Loucy (cell line): ENCODE measurements around the gene PXMP4.

Experiments used
- H2AFZ ChIP-seq: fragments of 200-600 bp; sonication (generic); 2 replicates; pipeline ENCODE4 v1.6.0; 2016; ENCODE audit warnings: antibody characterized with exemption, mild to moderate bottlenecking, low read length, moderate library complexity
- H3F3A ChIP-seq: fragments of 200-600 bp; 2 replicates; pipeline ENCODE4 v1.6.0; 2016; ENCODE audit warnings: antibody characterized with exemption, low read depth, mild to moderate bottlenecking
- H3K27me3 ChIP-seq: fragments of 200-600 bp; sonication (generic); 2 replicates; pipeline ENCODE4 v1.6.1; 2014; ENCODE audit warnings: low read length, mild to moderate bottlenecking; ENCODE audit not compliant: insufficient read depth, poor library complexity, severe bottlenecking
- H3K36me3 ChIP-seq: fragments of 200-600 bp; sonication (generic); 2 replicates; pipeline ENCODE4 v1.6.1; 2016; ENCODE audit warnings: low read length; ENCODE audit not compliant: insufficient read depth
- H3K4me1 ChIP-seq: fragments of 200-600 bp; sonication (generic); 2 replicates; pipeline ENCODE4 v1.5.1; 2014; ENCODE audit warnings: low read length, mild to moderate bottlenecking; ENCODE audit not compliant: insufficient read depth, poor library complexity, severe bottlenecking
- H3K4me2 ChIP-seq: fragments of 200-600 bp; sonication (generic); 2 replicates; pipeline ENCODE4 v1.6.0; 2014; ENCODE audit warnings: antibody characterized with exemption, low read length, low read depth, mild to moderate bottlenecking; ENCODE audit not compliant: poor library complexity, severe bottlenecking
- H3K4me3 ChIP-seq: fragments of 200-600 bp; sonication (generic); 2 replicates; pipeline ENCODE4 v1.5.1; 2014; ENCODE audit warnings: low read length, mild to moderate bottlenecking, mixed read lengths; ENCODE audit not compliant: poor library complexity, severe bottlenecking
- H3K79me2 ChIP-seq: fragments of 200-600 bp; sonication (generic); 2 replicates; pipeline ENCODE4 v1.6.1; 2014; ENCODE audit warnings: low read length; ENCODE audit not compliant: insufficient read depth
- H3K9ac ChIP-seq: fragments of 200-600 bp; sonication (generic); 2 replicates; pipeline ENCODE4 v1.6.0; 2014; ENCODE audit warnings: mild to moderate bottlenecking, low read depth, low read length, moderate library complexity; ENCODE audit not compliant: poor library complexity, severe bottlenecking
- H3K9me2 ChIP-seq: fragments of 200-600 bp; sonication (generic); replicated peaks from 2 replicates; pipeline ENCODE4 v1.6.1; 2016; ENCODE audit warnings: low read depth, low read length, mixed read lengths
- H3K9me3 ChIP-seq: fragments of 200-600 bp; sonication (generic); 2 replicates; pipeline ENCODE4 v1.6.1; 2014; ENCODE audit warnings: mild to moderate bottlenecking, antibody characterized with exemption, low read length, low read depth; ENCODE audit not compliant: insufficient read depth
- H4K20me1 ChIP-seq: fragments of 200-600 bp; sonication (generic); 2 replicates; pipeline ENCODE4 v1.6.0; 2014; ENCODE audit warnings: antibody characterized with exemption, low read length, mild to moderate bottlenecking; ENCODE audit not compliant: insufficient read depth, poor library complexity, severe bottlenecking
- CTCF ChIP-seq: fragments of 200-600 bp; sonication (generic); conservative IDR thresholded peaks from 2 replicates; pipeline ENCODE4 v1.5.1; 2014; ENCODE audit warnings: mild to moderate bottlenecking, antibody characterized with exemption, low read length
- EZH2phosphoT487 ChIP-seq: fragments of 200-600 bp; IDR thresholded peaks from 2 replicates; pipeline ENCODE4 v1.6.1; 2018; ENCODE audit warnings: antibody characterized with exemption, mild to moderate bottlenecking, moderate library complexity, borderline replicate concordance

PXMP4 gene

DNA sequence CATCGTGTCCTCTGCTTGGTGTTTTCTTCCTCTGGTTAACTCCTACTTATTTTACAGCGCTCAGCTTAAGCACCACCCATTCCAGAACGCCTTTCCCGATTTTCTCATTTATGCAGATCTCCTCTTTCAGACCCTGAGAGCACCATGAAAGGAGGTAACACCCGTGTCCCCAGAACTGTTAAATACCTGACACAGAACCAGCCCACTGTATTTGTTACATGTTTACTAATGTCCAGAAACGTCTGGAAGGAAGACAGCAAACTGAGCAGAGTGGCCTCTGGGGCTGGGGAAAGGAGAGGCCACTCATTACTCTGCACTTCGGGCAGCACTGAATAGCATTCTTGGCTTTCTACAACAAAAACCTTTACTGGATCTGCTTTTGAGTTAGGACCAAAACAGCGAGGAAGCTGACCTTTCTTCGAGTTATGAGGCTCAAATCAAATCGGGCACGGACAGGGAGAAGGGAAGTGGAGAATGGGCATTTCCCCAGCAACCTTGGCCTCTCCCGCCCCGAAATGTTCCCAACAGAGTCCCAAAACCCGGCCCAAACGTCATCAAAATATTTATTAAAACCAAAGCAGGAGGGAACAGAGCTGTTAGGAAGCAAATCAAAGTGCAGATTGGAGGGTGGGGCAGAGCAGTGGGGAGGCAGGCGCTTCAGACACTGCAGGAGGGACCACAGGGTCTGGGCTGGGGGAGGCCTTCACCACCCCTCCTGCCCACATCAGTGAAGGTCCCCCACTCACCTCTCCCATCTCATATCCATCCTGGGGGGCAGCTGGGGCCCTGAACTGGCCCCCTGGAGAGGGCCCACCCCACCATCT, 44.8 kb downstream of the PXMP4 start:
- Histone ChIP-seq H3K27me3 (no peaks in the 10 kb centered on the region), H3K9me3 (no peaks in the 10 kb centered on the region), H3K4me1 (peaks cover 23% of the 10 kb centered on the region), H2AFZ (no peak overlapping the region), H3K4me2 (peak overlapping the region; percentile 97), H3K4me3 (no peak overlapping the region), H4K20me1 (peaks cover 4% of the 10 kb centered on the region), H3K9me2 (no peaks in the 10 kb centered on the region), H3K36me3 (peaks cover 40% of the 10 kb centered on the region; the same call in 1 of the 2 replicates), H3K9ac (no peak overlapping the region), H3F3A (no peaks in the 10 kb centered on the region), H3K79me2 (peaks cover 14% of the 10 kb centered on the region)
- TF ChIP-seq EZH2phosphoT487 (no peak), CTCF (no peak)

DNA sequence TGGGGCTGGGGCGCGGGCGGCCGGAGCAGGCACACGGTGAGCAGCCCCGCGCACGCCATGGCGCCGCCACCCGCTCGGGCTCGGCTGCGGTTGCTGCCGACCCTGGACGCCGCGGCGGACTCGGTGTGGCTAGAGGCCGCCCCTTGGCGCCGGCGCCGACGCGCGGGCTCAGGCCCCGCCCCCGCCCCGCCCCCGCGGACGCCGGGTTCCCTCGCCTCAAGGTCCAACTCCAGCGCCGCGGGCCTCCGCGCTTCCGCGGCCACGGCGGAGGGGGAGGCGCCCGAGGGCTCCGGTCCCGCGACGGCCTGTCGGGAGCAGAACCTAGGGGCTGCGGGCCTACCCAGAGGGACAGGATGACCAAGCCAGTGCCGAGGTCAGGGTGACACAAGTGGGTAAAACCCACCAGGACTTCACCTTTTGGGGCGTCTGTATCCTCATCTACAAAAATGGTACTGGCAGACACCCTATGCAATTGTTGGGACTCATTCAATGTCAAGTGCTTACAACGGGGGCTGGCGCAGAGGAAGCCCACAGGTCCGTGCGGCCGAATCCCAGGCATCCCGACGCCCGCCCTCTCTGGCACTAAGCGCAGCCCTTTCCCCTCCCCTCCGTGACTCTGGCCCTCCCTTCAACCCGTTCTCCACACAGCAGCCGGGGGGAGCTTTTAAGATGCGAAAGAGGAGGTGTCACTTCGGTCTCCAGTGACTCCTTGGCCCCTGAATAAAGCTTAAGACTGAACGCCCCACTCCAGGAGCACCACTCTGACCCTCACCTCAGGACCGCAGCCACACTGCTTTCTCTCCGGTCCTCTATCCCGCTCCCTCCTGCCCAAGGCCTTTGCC, 45.6 kb downstream of the PXMP4 start, which contains the start of gene NECAB3:
Gene NECAB3, minus strand, starts transcription at position 135 of the 842 bp plus-strand sequence. Its CDS starts 76 bp downstream, at position 59.
- H3K4me1 ChIP-seq, result peaks cover 20% of the 10 kb centered on the region
- peaks cover 3% of the 10 kb centered on the region for H4K20me1 ChIP-seq
- H3K36me3 ChIP-seq, result peaks cover 34% of the 10 kb centered on the region; the same call in 1 of the 2 replicates
- TF ChIP-seq CTCF (no peak), EZH2phosphoT487 (no peak)
- H3K4me2 ChIP-seq, result peak within 1 kb of the TSS; percentile 97
- peaks cover 10% of the 10 kb centered on the region for H3K79me2 ChIP-seq
- no peaks in the 10 kb centered on the region for H3K9me2 ChIP-seq
- peak within 1 kb of the TSS; percentile 91 for H3K9ac ChIP-seq
- H3K4me3 ChIP-seq, result peak within 1 kb of the TSS; percentile 94
- no peaks in the 10 kb centered on the region for H3F3A ChIP-seq
- H3K27me3 ChIP-seq, result no peaks in the 10 kb centered on the region
- no peaks in the 10 kb centered on the region for H3K9me3 ChIP-seq
- peak within 1 kb of the TSS; percentile 83 for H2AFZ ChIP-seq

DNA sequence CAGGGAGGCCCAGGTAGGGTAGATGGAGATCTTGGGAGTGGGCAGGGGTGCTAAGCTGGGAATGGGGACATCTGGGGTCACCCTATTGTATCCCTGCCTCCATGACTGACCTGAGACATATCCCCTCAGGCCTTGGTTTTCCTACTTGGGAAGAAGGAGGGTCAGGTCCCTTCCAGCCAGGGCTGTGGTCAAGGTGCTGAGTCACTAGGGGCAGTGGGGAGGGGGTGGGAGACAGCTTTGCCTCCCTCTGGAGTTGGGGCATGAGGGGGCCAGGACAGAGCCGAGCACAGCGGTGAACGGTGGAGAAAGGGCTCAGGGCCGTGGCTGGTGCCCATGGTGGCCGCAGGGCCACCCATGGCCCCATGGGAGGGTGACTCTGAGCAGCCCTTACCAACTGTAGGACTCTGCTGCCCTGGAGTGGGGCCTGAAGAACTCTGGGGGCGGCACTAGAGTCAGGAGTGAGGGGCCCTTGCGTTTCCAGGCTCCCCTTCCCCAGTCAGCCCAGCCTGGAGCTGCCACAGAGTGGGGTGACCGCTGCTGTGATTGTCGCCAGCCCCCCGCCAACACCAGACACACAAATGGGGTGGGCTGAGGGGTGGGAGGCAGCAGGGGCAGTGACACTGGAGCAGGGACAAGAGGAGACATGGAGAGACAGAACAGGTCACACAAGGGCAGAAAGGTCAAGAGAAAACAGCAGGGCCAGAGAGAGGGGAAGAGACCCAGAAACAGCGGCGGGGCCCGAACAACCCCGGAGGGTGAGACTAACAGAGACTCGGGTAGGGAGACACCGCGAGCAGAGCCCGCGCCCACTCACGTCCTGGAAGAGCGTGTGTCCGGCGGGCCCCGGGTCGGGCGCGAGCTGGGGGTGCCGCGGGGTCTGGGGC, 46.5 kb downstream of the PXMP4 start:
- Histone ChIP-seq H3K27me3 (no peaks in the 10 kb centered on the region), H3K9ac (peak overlapping the region; percentile 91), H3K4me1 (peaks cover 20% of the 10 kb centered on the region), H2AFZ (peak overlapping the region; percentile 83), H3F3A (no peaks in the 10 kb centered on the region), H3K9me2 (no peaks in the 10 kb centered on the region), H3K4me3 (peak overlapping the region; percentile 94), H3K79me2 (peaks cover 10% of the 10 kb centered on the region), H3K4me2 (peak overlapping the region; percentile 97), H4K20me1 (peaks cover 3% of the 10 kb centered on the region), H3K9me3 (no peaks in the 10 kb centered on the region), H3K36me3 (peaks cover 26% of the 10 kb centered on the region; the same call in 1 of the 2 replicates)
- TF ChIP-seq CTCF (no peak), EZH2phosphoT487 (no peak)
